HEK293 (cell line): ENCODE results near the gene CLASRP.

ENCODE experiments used
- CTCF ChIA-PET: fragments of 350-600 bp; formaldehyde crosslinking; extraction: SDS; loops from one replicate; lab custom pipeline; 2021; ENCODE audit warnings: antibody characterized with exemption; lab: Yijun Ruan, JAX
- POLR2A ChIA-PET: fragments of 300-600 bp; formaldehyde crosslinking; extraction: SDS; loops from one replicate; lab custom pipeline; 2020; ENCODE audit warnings: antibody characterized with exemption, inconsistent platforms; lab: Yijun Ruan, JAX
- H3K27ac ChIP-seq: fragments of 200-500 bp; sonication (Bioruptor generic); 2 replicates; pipeline ENCODE4 v1.5.1; 2014; ENCODE audit warnings: low read depth, low read length, control low read depth, inconsistent platforms; ENCODE audit errors: extremely low read depth
- H3K36me3 ChIP-seq, 2 experiments: fragments of 200-500 bp in 1 of 2; sonication (Bioruptor generic) in 1 of 2; 1 replicate in 1 of 2; 2 replicates in 1 of 2; pipeline ENCODE4 v1.5.1; 2014 to 2017; ENCODE audit warnings: inconsistent platforms in 2 of 2, low read length in 2 of 2; ENCODE audit not compliant: control insufficient read depth in 2 of 2, insufficient read depth in 1 of 2
- H3K4me1 ChIP-seq: fragments of 200-500 bp; sonication (Bioruptor generic); 2 replicates; pipeline ENCODE4 v1.5.1; 2014; ENCODE audit warnings: mild to moderate bottlenecking, low read length, inconsistent platforms; ENCODE audit not compliant: control insufficient read depth, insufficient read depth
- H3K4me3 ChIP-seq: 2 replicates; pipeline ENCODE4 v1.5.1; 2011; ENCODE audit warnings: low read depth, mild to moderate bottlenecking, control low read depth, low read length, moderate library complexity
- H3K9me3 ChIP-seq: fragments of 200-500 bp; sonication (Bioruptor generic); 2 replicates; pipeline ENCODE4 v1.5.1; 2014; ENCODE audit warnings: low read depth, low read length, inconsistent platforms; ENCODE audit not compliant: control insufficient read depth, insufficient read depth
- CTCF ChIP-seq: fragments of 450-650 bp; formaldehyde crosslinking; IDR thresholded peaks from 2 replicates; pipeline ENCODE4 v1.5.1; 2016; ENCODE audit warnings: missing biosample characterization, missing genetic modification characterization
- IKZF3 ChIP-seq: fragments of 450-650 bp; IDR thresholded peaks from 2 replicates; pipeline ENCODE4 v1.5.0; 2018; ENCODE audit warnings: missing biosample characterization, mild to moderate bottlenecking, missing genetic modification characterization, moderate library complexity
- KLF8 ChIP-seq: fragments of 450-650 bp; formaldehyde crosslinking; IDR thresholded peaks from 2 replicates; pipeline ENCODE4 v1.5.1; 2016; ENCODE audit warnings: missing biosample characterization, missing genetic modification characterization
- SCRT2 ChIP-seq: fragments of 450-650 bp; formaldehyde crosslinking; IDR thresholded peaks from 2 replicates; pipeline ENCODE4 v1.5.1; 2016; ENCODE audit warnings: missing biosample characterization, missing genetic modification characterization
- TRIM28 ChIP-seq: IDR thresholded peaks from 2 replicates; pipeline ENCODE4 v1.6.1; 2011; ENCODE audit warnings: low read length, control low read depth, borderline replicate concordance
- WT1 ChIP-seq: fragments of 450-650 bp; formaldehyde crosslinking; IDR thresholded peaks from 2 replicates; pipeline ENCODE4 v1.5.1; 2016; ENCODE audit warnings: missing biosample characterization, missing genetic modification characterization
- ZBTB44 ChIP-seq: fragments of 450-650 bp; IDR thresholded peaks from 2 replicates; pipeline ENCODE4 v1.5.1; 2018; ENCODE audit warnings: missing biosample characterization, mild to moderate bottlenecking, missing genetic modification characterization
- ZNF112 ChIP-seq: fragments of 450-650 bp; formaldehyde crosslinking; IDR thresholded peaks from 2 replicates; pipeline ENCODE4 v1.5.0; 2017; ENCODE audit warnings: missing biosample characterization, missing genetic modification characterization
- ZNF133 ChIP-seq: fragments of 450-650 bp; formaldehyde crosslinking; IDR thresholded peaks from 2 replicates; pipeline ENCODE4 v1.5.1; 2016; ENCODE audit warnings: missing biosample characterization, missing genetic modification characterization
- ZNF18 ChIP-seq: fragments of 450-650 bp; formaldehyde crosslinking; IDR thresholded peaks from 2 replicates; pipeline ENCODE4 v1.5.1; 2016; ENCODE audit warnings: missing biosample characterization, missing genetic modification characterization
- ZNF19 ChIP-seq: fragments of 450-650 bp; formaldehyde crosslinking; IDR thresholded peaks from 2 replicates; pipeline ENCODE4; 2016; ENCODE audit warnings: missing biosample characterization, missing genetic modification characterization, low read depth
- ZNF248 ChIP-seq: fragments of 450-650 bp; formaldehyde crosslinking; IDR thresholded peaks from 2 replicates; pipeline ENCODE4 v1.5.1; 2017; ENCODE audit warnings: missing biosample characterization, missing genetic modification characterization
- ZNF280C ChIP-seq: fragments of 450-650 bp; formaldehyde crosslinking; IDR thresholded peaks from 2 replicates; pipeline ENCODE4 v1.5.1; 2016; ENCODE audit warnings: missing biosample characterization, missing genetic modification characterization
- ZNF513 ChIP-seq: fragments of 450-650 bp; IDR thresholded peaks from 2 replicates; pipeline ENCODE4 v1.5.1; 2018; ENCODE audit warnings: missing biosample characterization, missing genetic modification characterization
- ZNF518A ChIP-seq: fragments of 450-650 bp; formaldehyde crosslinking; conservative IDR thresholded peaks from 2 replicates; pipeline ENCODE4 v1.5.1; 2016; ENCODE audit warnings: low read depth, missing biosample characterization, missing genetic modification characterization
- ZNF544 ChIP-seq: fragments of 450-650 bp; formaldehyde crosslinking; IDR thresholded peaks from 2 replicates; pipeline ENCODE4 v1.5.0; 2017; ENCODE audit warnings: missing biosample characterization, missing genetic modification characterization
- ZNF558 ChIP-seq: fragments of 450-650 bp; formaldehyde crosslinking; IDR thresholded peaks from 2 replicates; pipeline ENCODE4 v1.5.1; 2016; ENCODE audit warnings: missing biosample characterization, missing genetic modification characterization
- ZNF670 ChIP-seq: fragments of 450-650 bp; formaldehyde crosslinking; IDR thresholded peaks from 2 replicates; pipeline ENCODE4 v1.5.1; 2016; ENCODE audit warnings: missing biosample characterization, missing genetic modification characterization, low read depth
- ZNF701 ChIP-seq: fragments of 450-650 bp; formaldehyde crosslinking; IDR thresholded peaks from 2 replicates; pipeline ENCODE4 v1.5.1; 2016; ENCODE audit warnings: missing biosample characterization, missing genetic modification characterization
- ZSCAN4 ChIP-seq: fragments of 450-650 bp; formaldehyde crosslinking; IDR thresholded peaks from 2 replicates; pipeline ENCODE4 v1.5.1; 2017; ENCODE audit warnings: missing biosample characterization, missing genetic modification characterization
- ZXDB ChIP-seq: fragments of 450-650 bp; formaldehyde crosslinking; IDR thresholded peaks from 2 replicates; pipeline ENCODE4 v1.5.1; 2016; ENCODE audit warnings: missing biosample characterization, missing genetic modification characterization

Gene CLASRP

GRCh38 chr19:45059258-45059965, 20.6 kb downstream of the CLASRP start (continued):
- TF ChIP-seq ZNF518A (tag by site-specific recombination): no peak
- TF ChIP-seq SCRT2 (tag by site-specific recombination): no peak
- TF ChIP-seq ZNF19: no peak
- no peak for TF ChIP-seq ZSCAN4 (tag by site-specific recombination)
- no peak for TF ChIP-seq ZNF558
- TF ChIP-seq ZBTB44 (tag by site-specific recombination): no peak
- TF ChIP-seq IKZF3 (tag by site-specific recombination): no peak
- no peak for TF ChIP-seq ZNF112 (tag by site-specific recombination)

- POLR2A ChIA-PET: no interaction called here
- TF ChIP-seq WT1 (tag by site-specific recombination) (no peak), ZXDB (no peak), TRIM28 (no peak), ZNF544 (no peak), ZNF701 (tag by site-specific recombination) (no peak), KLF8 (tag by site-specific recombination) (no peak), ZNF248 (tag by site-specific recombination) (no peak), ZNF280C (tag by site-specific recombination) (no peak), CTCF (tag by site-specific recombination) (no peak), ZNF133 (tag by site-specific recombination) (no peak), ZNF670 (no peak), ZNF513 (tag by site-specific recombination) (no peak), ZNF18 (no peak)
Measured at GRCh38 chr19:45061965-45062364, 23.1 kb downstream of the CLASRP start.

More at GRCh38 chr19:45061965-45062364, 23.1 kb downstream of the CLASRP start:
- Histone ChIP-seq H3K4me3 (no peak overlapping the region), H3K27ac (no peak overlapping the region), H3K9me3 (no peaks in the 10 kb centered on the region), H3K36me3 (peaks cover 81 to 90% of the 10 kb centered on the region in 2 experiments), H3K4me1 (no peaks in the 10 kb centered on the region)
- CTCF ChIA-PET: interaction anchor here (1.3 to 3.9 kb wide), 3 partner anchors 13 to 73 kb away, joined by 7 to 65 read pairs (median 20); partner anchors contain the start of gene CLASRP
